Epithelial cell of proximal tubule (primary cell): Measurements from ENCODE around the gene MLF1. TPM values are rescaled to one million over a fixed set of nuclear protein-coding genes. Genes with fewer than 3 reads are reported as not detected.

Experiments used
- DNase-seq: peaks from one replicate; pipeline ENCODE4 v3.0.0-alpha.2; 2011; ENCODE audit warnings: low read depth
- H3K4me3 ChIP-seq: 2 replicates; pipeline ENCODE4 v1.5.1; 2011; ENCODE audit warnings: low read depth, mild to moderate bottlenecking, low read length
- CTCF ChIP-seq: conservative IDR thresholded peaks from 2 replicates; pipeline ENCODE4 v1.5.1; 2012; ENCODE audit warnings: low read depth, mild to moderate bottlenecking, low read length
- total RNA-seq: library from RNA; depleted of rRNA; stranded (reverse); fragments of >200 nt; gene quantifications from 2 replicates; pipeline ENCODE4 v1.2.3, GENCODE V29; 2015

The MLF1 gene
- 5.4 and 7.6 TPM in 2 replicates for total RNA-seq

- H3K4me3 ChIP-seq: peak within 1 kb of the TSS; percentile 95
- TF ChIP-seq CTCF: no peak
- DNase-seq: peak; percentile 53
Observed at GRCh38 chr3:158570999-158571702, at the start of gene MLF1. Gene MLF1, plus strand, starts transcription at chr3:158571194. Its CDS starts 107 bp downstream, at chr3:158571301.

GRCh38 chr3:158522221-158523136, 48.5 kb upstream of the MLF1 start:
- H3K4me3 ChIP-seq: no peak overlapping the region
- no peak for DNase-seq
- no peak for TF ChIP-seq CTCF

- DNase-seq: no peak
- no peak overlapping the region for H3K4me3 ChIP-seq
- no peak for TF ChIP-seq CTCF
Observed at GRCh38 chr3:158528076-158528674, 42.8 kb upstream of the MLF1 start.

- no peak overlapping the region for H3K4me3 ChIP-seq
- DNase-seq: no peak
- no peak for TF ChIP-seq CTCF
Observed at GRCh38 chr3:158531334-158531733, 39.7 kb upstream of the MLF1 start.

GRCh38 chr3:158532099-158532734, 38.8 kb upstream of the MLF1 start:
- peak; percentile 75 for TF ChIP-seq CTCF
- no peak for DNase-seq
- no peak overlapping the region for H3K4me3 ChIP-seq

- no peak for DNase-seq
- TF ChIP-seq CTCF: no peak
- H3K4me3 ChIP-seq: no peak overlapping the region
Observed at GRCh38 chr3:158535918-158536317, 35.1 kb upstream of the MLF1 start.
